GM23338 (cell line): ENCODE results near the gene ZNF469. TPM values are rescaled to one million over a fixed set of nuclear protein-coding genes. Genes with fewer than 3 reads are reported as not detected.

Experiments
- ATAC-seq: fragments of 200-7000 bp; cut with Tn5 transposase; 3 replicates; pipeline ENCODE4 v1.9.1; 2020
- DNase-seq: peaks from one replicate; pipeline ENCODE4 v3.0.0-alpha.2; 2015; ENCODE audit warnings: low spot score
- H2AFZ ChIP-seq: fragments of 200-600 bp; sonication (generic); 2 replicates; pipeline ENCODE4 v1.8.0; 2016; ENCODE audit warnings: antibody characterized with exemption, mild to moderate bottlenecking, moderate library complexity
- H3F3A ChIP-seq: fragments of 200-600 bp; sonication (generic); replicated peaks from 2 replicates; pipeline ENCODE4 v1.8.0; 2017; ENCODE audit warnings: antibody characterized with exemption, mixed run types, low read depth
- H3K27ac ChIP-seq: fragments of 200-600 bp; sonication (generic); 2 replicates; pipeline ENCODE4 v1.6.1; 2016; ENCODE audit warnings: low read depth
- H3K27me3 ChIP-seq: fragments of 200-600 bp; sonication (generic); 2 replicates; pipeline ENCODE4 v1.8.0; 2016; ENCODE audit warnings: mild to moderate bottlenecking, mixed run types, moderate library complexity; ENCODE audit not compliant: insufficient read depth
- H3K36me3 ChIP-seq: fragments of 200-600 bp; sonication (generic); 2 replicates; pipeline ENCODE4 v1.8.0; 2016; ENCODE audit warnings: mild to moderate bottlenecking; ENCODE audit not compliant: insufficient read depth
- H3K4me1 ChIP-seq: fragments of 200-600 bp; sonication (generic); 2 replicates; pipeline ENCODE4 v1.8.0; 2016; ENCODE audit warnings: mild to moderate bottlenecking, moderate library complexity; ENCODE audit not compliant: insufficient read depth
- H3K4me2 ChIP-seq: fragments of 200-600 bp; sonication (generic); 2 replicates; pipeline ENCODE4 v1.7.1; 2017; ENCODE audit warnings: mixed run types
- H3K4me3 ChIP-seq: fragments of 200-600 bp; sonication (generic); 2 replicates; pipeline ENCODE4 v1.6.1; 2016; ENCODE audit warnings: mixed run types
- H3K79me2 ChIP-seq: fragments of 200-600 bp; sonication (generic); replicated peaks from 2 replicates; pipeline ENCODE4 v1.8.0; 2017; ENCODE audit warnings: mild to moderate bottlenecking; ENCODE audit not compliant: insufficient read depth
- H3K9me2 ChIP-seq: fragments of 200-600 bp; sonication (generic); 2 replicates; pipeline ENCODE4 v1.8.0; 2017; ENCODE audit not compliant: insufficient read depth
- H4K20me1 ChIP-seq: fragments of 200-600 bp; sonication (generic); replicated peaks from 2 replicates; pipeline ENCODE4 v1.8.0; 2017; ENCODE audit warnings: mild to moderate bottlenecking; ENCODE audit not compliant: insufficient read depth
- H3K27ac Mint-ChIP-seq: 2 replicates; pipeline ENCODE4 v1.8.0; 2020; ENCODE audit warnings: inconsistent platforms, mild to moderate bottlenecking, moderate library complexity, mixed read lengths
- H3K27me3 Mint-ChIP-seq: 3 replicates; pipeline ENCODE4 v1.8.0; 2022; ENCODE audit warnings: low read depth, mild to moderate bottlenecking, moderate library complexity, mixed read lengths, inconsistent platforms; ENCODE audit not compliant: insufficient read depth, poor library complexity
- H3K36me3 Mint-ChIP-seq: 3 replicates; pipeline ENCODE4 v1.8.0; 2021; ENCODE audit warnings: low read depth, mild to moderate bottlenecking, inconsistent platforms, moderate library complexity, mixed read lengths
- H3K4me1 Mint-ChIP-seq: 3 replicates; pipeline ENCODE4 v1.8.0; 2020; ENCODE audit warnings: mild to moderate bottlenecking, inconsistent platforms, mixed read lengths
- H3K4me3 Mint-ChIP-seq: 3 replicates; pipeline ENCODE4 v1.8.0; 2021; ENCODE audit warnings: moderate library complexity, mild to moderate bottlenecking, inconsistent platforms, mixed read lengths
- H3K9me3 Mint-ChIP-seq: 3 replicates; pipeline ENCODE4 v1.8.0; 2020; ENCODE audit warnings: moderate library complexity, mild to moderate bottlenecking, inconsistent platforms, mixed read lengths
- CREB1 ChIP-seq: fragments of 250-450 bp; sonication (Bioruptor Pico); IDR thresholded peaks from 2 replicates; pipeline ENCODE4 v1.5.0; 2020; ENCODE audit warnings: low read depth, mild to moderate bottlenecking, moderate library complexity
- EZH2 ChIP-seq: fragments of 200-600 bp; sonication (generic); IDR thresholded peaks from one replicate; pipeline ENCODE4 v1.8.0; 2017; ENCODE audit warnings: antibody characterized with exemption, mild to moderate bottlenecking, low read depth; ENCODE audit not compliant: unreplicated experiment
- JUNB ChIP-seq: IDR thresholded peaks from one replicate; pipeline ENCODE4 v1.6.1; 2016; ENCODE audit warnings: antibody characterized with exemption; ENCODE audit not compliant: unreplicated experiment
- STAT1 ChIP-seq: IDR thresholded peaks from one replicate; pipeline ENCODE4 v1.6.1; 2016; ENCODE audit warnings: antibody characterized with exemption; ENCODE audit not compliant: unreplicated experiment
- ZNF114 ChIP-seq: fragments of 250-450 bp; sonication (Bioruptor Pico); IDR thresholded peaks from 2 replicates; pipeline ENCODE4 v1.5.0; 2020; ENCODE audit warnings: mild to moderate bottlenecking, moderate library complexity
- ZNF331 ChIP-seq: fragments of 250-450 bp; sonication (Bioruptor Pico); IDR thresholded peaks from 2 replicates; pipeline ENCODE4 v1.5.0; 2020; ENCODE audit warnings: low read depth, mild to moderate bottlenecking, moderate library complexity
- polyA plus RNA-seq: library from polyadenylated mRNA; unstranded; fragments of >200 nt; fragmentation: Nextera tagmentation; extraction: Ambion mirVana; gene quantifications from 2 replicates; pipeline ENCODE4 v1.2.1, GENCODE V29; 2016
- total RNA-seq: library from RNA; depleted of rRNA; stranded (reverse); fragments of >200 nt; shearing (Covaris generic); gene quantifications from 2 replicates; pipeline ENCODE4 v1.2.3, GENCODE V29; 2014
- TF ChIP-seq, protein P1 (sequence below): IDR thresholded peaks from 2 replicates; pipeline ENCODE4 v1.6.1; 2016; ENCODE audit warnings: antibody characterized with exemption

Gene ZNF469
- total and polyA plus RNA-seq, 2 experiments from 2014 or later, result 0.23 to 1.9 TPM

DNA sequence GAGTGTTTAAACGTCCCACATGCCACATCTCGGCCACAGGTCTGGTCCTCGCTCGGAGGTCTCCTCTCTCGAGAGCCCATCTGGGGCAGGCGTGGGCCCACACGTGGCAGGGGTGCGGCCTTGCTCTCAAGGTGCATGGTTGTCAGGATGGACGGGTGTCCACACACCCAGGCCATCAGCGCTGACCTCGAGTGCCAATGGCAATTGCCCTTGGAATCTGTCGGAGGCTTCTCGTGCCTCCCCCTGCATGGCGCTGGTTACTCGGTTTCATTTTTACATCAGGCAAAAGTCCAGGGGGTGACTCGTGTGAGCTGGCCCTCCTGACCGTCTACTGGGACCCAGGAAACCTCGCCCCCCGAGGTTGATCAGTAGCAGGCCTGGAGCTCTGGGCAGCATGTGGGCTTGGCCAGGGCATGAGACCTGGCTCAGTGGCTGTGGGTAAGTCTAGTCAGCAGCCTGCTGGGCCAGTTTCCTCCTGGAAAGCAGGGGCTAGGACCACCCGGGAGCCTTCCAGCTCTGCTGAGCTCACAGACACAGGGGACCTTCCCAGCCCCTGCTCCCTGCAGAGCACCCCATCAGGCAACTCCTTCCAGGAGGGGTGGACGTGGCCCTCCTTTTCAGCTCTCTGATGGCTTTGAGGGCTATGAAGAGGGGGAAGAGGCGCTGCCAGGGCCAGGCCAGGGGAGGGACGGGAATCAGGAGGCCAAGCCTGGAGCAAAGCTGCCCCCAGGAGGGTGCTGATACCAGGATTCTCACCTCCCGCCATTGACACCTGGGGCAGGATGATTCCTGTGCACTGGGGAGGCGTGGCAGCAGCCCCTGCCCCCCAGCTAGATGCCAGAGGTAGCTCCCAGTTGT is 3.7 kb upstream of the ZNF469 start:
- Mint-ChIP-seq H3K9me3 (no peaks in the 10 kb centered on the region), H3K4me1 (peaks cover 6% of the 10 kb centered on the region; the same call in 2 of the 3 replicates), H3K27ac (no peak overlapping the region), H3K4me3 (no peak overlapping the region), H3K36me3 (no peaks in the 10 kb centered on the region), H3K27me3 (peaks cover 11% of the 10 kb centered on the region)
- Histone ChIP-seq H4K20me1 (no peaks in the 10 kb centered on the region), H3K4me1 (peaks cover 15% of the 10 kb centered on the region), H3F3A (peaks cover 11% of the 10 kb centered on the region), H3K79me2 (no peaks in the 10 kb centered on the region), H3K9me2 (no peaks in the 10 kb centered on the region), H3K27me3 (peaks cover 17% of the 10 kb centered on the region), H3K4me2 (no peak overlapping the region), H3K4me3 (no peak overlapping the region), H2AFZ (no peak overlapping the region), H3K27ac (no peak overlapping the region), H3K36me3 (no peaks in the 10 kb centered on the region)
- no peak for ATAC-seq
- no peak for TF ChIP-seq CREB1 (CRISPR knock-in tag)
- no peak for TF ChIP-seq ZNF114 (CRISPR knock-in tag)
- TF ChIP-seq ZNF331 (CRISPR knock-in tag), result no peak
- no peak for TF ChIP-seq EZH2
- no peak for DNase-seq

DNA sequence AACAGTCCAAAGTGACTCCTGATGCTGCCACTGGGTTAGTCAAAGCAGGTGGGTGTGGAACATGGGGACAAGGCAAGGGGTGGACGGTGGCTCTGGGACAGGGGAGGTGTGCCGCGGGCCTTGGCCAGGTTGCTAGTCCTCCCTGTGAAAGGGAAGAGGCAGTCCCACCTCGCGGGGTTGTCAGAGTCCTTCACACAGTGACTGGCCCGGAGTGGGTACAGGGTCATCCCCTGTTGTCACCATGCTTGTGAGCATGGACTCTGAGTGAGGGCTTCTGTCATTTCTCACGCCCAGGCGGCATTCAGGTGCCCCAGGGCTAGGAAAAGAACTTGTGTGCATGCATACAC is 3.1 kb upstream of the ZNF469 start:
- H3K4me1 Mint-ChIP-seq, result peaks cover 6% of the 10 kb centered on the region; the same call in 1 of the 3 replicates
- no peak overlapping the region for H3K4me3 Mint-ChIP-seq
- ATAC-seq (no peak), DNase-seq (no peak)
- Histone ChIP-seq H3K27ac (no peak overlapping the region), H3K36me3 (no peaks in the 10 kb centered on the region), H3K79me2 (no peaks in the 10 kb centered on the region), H2AFZ (no peak overlapping the region), H3K27me3 (peaks cover 23% of the 10 kb centered on the region), H3F3A (peaks cover 11% of the 10 kb centered on the region), H3K4me2 (no peak overlapping the region), H4K20me1 (no peaks in the 10 kb centered on the region), H3K4me1 (peaks cover 15% of the 10 kb centered on the region), H3K4me3 (no peak overlapping the region), H3K9me2 (no peaks in the 10 kb centered on the region)
- no peaks in the 10 kb centered on the region for H3K36me3 Mint-ChIP-seq
- no peak overlapping the region for H3K27ac Mint-ChIP-seq
- no peaks in the 10 kb centered on the region for H3K9me3 Mint-ChIP-seq
- peaks cover 17% of the 10 kb centered on the region for H3K27me3 Mint-ChIP-seq
- TF ChIP-seq STAT1 (no peak), ZNF331 (CRISPR knock-in tag) (no peak), JUNB (no peak), CREB1 (CRISPR knock-in tag) (no peak)
- TF ChIP-seq, protein P1, sequence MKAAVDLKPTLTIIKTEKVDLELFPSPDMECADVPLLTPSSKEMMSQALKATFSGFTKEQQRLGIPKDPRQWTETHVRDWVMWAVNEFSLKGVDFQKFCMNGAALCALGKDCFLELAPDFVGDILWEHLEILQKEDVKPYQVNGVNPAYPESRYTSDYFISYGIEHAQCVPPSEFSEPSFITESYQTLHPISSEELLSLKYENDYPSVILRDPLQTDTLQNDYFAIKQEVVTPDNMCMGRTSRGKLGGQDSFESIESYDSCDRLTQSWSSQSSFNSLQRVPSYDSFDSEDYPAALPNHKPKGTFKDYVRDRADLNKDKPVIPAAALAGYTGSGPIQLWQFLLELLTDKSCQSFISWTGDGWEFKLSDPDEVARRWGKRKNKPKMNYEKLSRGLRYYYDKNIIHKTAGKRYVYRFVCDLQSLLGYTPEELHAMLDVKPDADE, result no peak

DNA sequence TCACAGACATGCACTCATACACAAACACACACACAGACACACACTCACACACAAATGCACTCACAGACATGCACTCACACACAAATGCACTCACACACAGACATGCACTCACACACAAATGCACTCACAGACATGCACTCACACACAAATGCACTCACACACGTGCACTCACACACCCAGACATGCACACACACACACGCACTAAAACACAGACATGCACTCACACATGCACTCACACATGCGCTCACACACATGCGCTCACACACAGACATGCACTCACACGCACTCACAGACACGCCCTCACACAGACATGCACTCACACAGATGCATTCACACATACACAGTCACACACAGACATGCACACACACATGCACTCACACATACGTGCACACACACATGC is 2.7 kb upstream of the ZNF469 start:
- no peaks in the 10 kb centered on the region for H3K79me2 ChIP-seq
- Mint-ChIP-seq H3K4me1 (peaks cover 6% of the 10 kb centered on the region; the same call in 1 of the 3 replicates), H3K36me3 (no peaks in the 10 kb centered on the region), H3K27me3 (peaks cover 21% of the 10 kb centered on the region), H3K4me3 (no peak overlapping the region), H3K27ac (no peak overlapping the region), H3K9me3 (no peaks in the 10 kb centered on the region)
- H3K27ac ChIP-seq, result no peak overlapping the region
- H3F3A ChIP-seq, result peaks cover 11% of the 10 kb centered on the region
- DNase-seq, result no peak
- no peaks in the 10 kb centered on the region for H3K36me3 ChIP-seq
- H2AFZ ChIP-seq, result no peak overlapping the region
- H3K27me3 ChIP-seq, result peaks cover 28% of the 10 kb centered on the region
- peaks cover 15% of the 10 kb centered on the region for H3K4me1 ChIP-seq
- no peaks in the 10 kb centered on the region for H3K9me2 ChIP-seq
- no peak overlapping the region for H3K4me2 ChIP-seq
- H3K4me3 ChIP-seq, result no peak overlapping the region
- H4K20me1 ChIP-seq, result no peaks in the 10 kb centered on the region
- no peak for ATAC-seq
- TF ChIP-seq JUNB, result no peak
- TF ChIP-seq, protein P1, result no peak
